Parathyroid adenoma (tissue), 2 donors: ENCODE measurements around the gene PTTG2.

Source experiments
- H2AFZ ChIP-seq: fragments of 300-600 bp; sonication (generic); one replicate; pipeline ENCODE4 v1.7.0; 2017; ENCODE audit warnings: antibody characterized with exemption, mild to moderate bottlenecking
- H3K27ac ChIP-seq: fragments of 300-600 bp; sonication (generic); one replicate; pipeline ENCODE4 v1.7.0; 2017
- H3K27me3 ChIP-seq: fragments of 300-600 bp; sonication (generic); one replicate; pipeline ENCODE4 v1.7.0; 2017; ENCODE audit warnings: low read length; ENCODE audit not compliant: control insufficient read depth, insufficient read depth
- H3K36me3 ChIP-seq: fragments of 300-600 bp; sonication (generic); one replicate; pipeline ENCODE4 v1.7.0; 2017; ENCODE audit warnings: low read length; ENCODE audit not compliant: control insufficient read depth, insufficient read depth
- H3K4me1 ChIP-seq: fragments of 300-600 bp; sonication (generic); one replicate; pipeline ENCODE4 v1.7.0; 2017; ENCODE audit warnings: control low read depth
- H3K4me2 ChIP-seq: fragments of 300-600 bp; sonication (generic); one replicate; pipeline ENCODE4 v1.7.0; 2017; ENCODE audit warnings: low read length
- H3K4me3 ChIP-seq: fragments of 300-600 bp; sonication (generic); one replicate; pipeline ENCODE4 v1.7.0; 2017; ENCODE audit warnings: low read depth, low read length
- H3K79me2 ChIP-seq: fragments of 300-600 bp; sonication (generic); one replicate; pipeline ENCODE4 v1.7.0; 2017; ENCODE audit warnings: control low read depth
- H3K9ac ChIP-seq: fragments of 300-600 bp; sonication (generic); one replicate; pipeline ENCODE4 v1.7.0; 2017; ENCODE audit warnings: mild to moderate bottlenecking
- H3K9me3 ChIP-seq: fragments of 300-600 bp; sonication (generic); one replicate; pipeline ENCODE4 v1.7.0; 2017; ENCODE audit warnings: low read length; ENCODE audit not compliant: control insufficient read depth
- CTCF ChIP-seq: fragments of 300-600 bp; sonication (generic); IDR thresholded peaks from one replicate; pipeline ENCODE4 v1.7.0; 2017; ENCODE audit warnings: antibody characterized with exemption, mild to moderate bottlenecking
- donor health status: primary hyperparathyroidism.

The PTTG2 gene

GRCh38 chr4:37924946-37925345 is 35.3 kb upstream of the PTTG2 start:
- no peaks in the 10 kb centered on the region for H3K79me2 ChIP-seq
- TF ChIP-seq CTCF = no peak
- H3K9me3 ChIP-seq = no peaks in the 10 kb centered on the region
- H3K4me2 ChIP-seq = no peak overlapping the region
- H3K27me3 ChIP-seq = no peaks in the 10 kb centered on the region
- H3K4me1 ChIP-seq = no peaks in the 10 kb centered on the region
- H2AFZ ChIP-seq = no peak overlapping the region
- H3K4me3 ChIP-seq = no peak overlapping the region
- no peaks in the 10 kb centered on the region for H3K36me3 ChIP-seq
- H3K27ac ChIP-seq = no peak overlapping the region
- H3K9ac ChIP-seq = no peak overlapping the region

- no peaks in the 10 kb centered on the region for H3K27me3 ChIP-seq
- no peak overlapping the region for H3K4me3 ChIP-seq
- no peak for TF ChIP-seq CTCF
- H3K79me2 ChIP-seq = no peaks in the 10 kb centered on the region
- no peak overlapping the region for H3K4me2 ChIP-seq
- H3K9ac ChIP-seq = no peak overlapping the region
- no peak overlapping the region for H3K27ac ChIP-seq
- H3K36me3 ChIP-seq = no peaks in the 10 kb centered on the region
- no peaks in the 10 kb centered on the region for H3K9me3 ChIP-seq
- no peak overlapping the region for H2AFZ ChIP-seq
- no peaks in the 10 kb centered on the region for H3K4me1 ChIP-seq
Observed at GRCh38 chr4:37927434-37927833, 32.8 kb upstream of the PTTG2 start.

GRCh38 chr4:37928426-37929416 is 31.5 kb upstream of the PTTG2 start:
- Histone ChIP-seq H3K36me3 (no peaks in the 10 kb centered on the region), H3K9ac (no peak overlapping the region), H3K4me1 (no peaks in the 10 kb centered on the region), H3K4me3 (no peak overlapping the region), H3K79me2 (no peaks in the 10 kb centered on the region), H3K27me3 (no peaks in the 10 kb centered on the region), H3K27ac (no peak overlapping the region), H2AFZ (no peak overlapping the region), H3K4me2 (no peak overlapping the region), H3K9me3 (no peaks in the 10 kb centered on the region)
- TF ChIP-seq CTCF = no peak

- no peak overlapping the region for H2AFZ ChIP-seq
- H3K27me3 ChIP-seq = no peaks in the 10 kb centered on the region
- H3K27ac ChIP-seq = no peak overlapping the region
- H3K9ac ChIP-seq = no peak overlapping the region
- H3K9me3 ChIP-seq = no peaks in the 10 kb centered on the region
- no peaks in the 10 kb centered on the region for H3K36me3 ChIP-seq
- no peak overlapping the region for H3K4me3 ChIP-seq
- TF ChIP-seq CTCF = no peak
- H3K79me2 ChIP-seq = no peaks in the 10 kb centered on the region
- no peaks in the 10 kb centered on the region for H3K4me1 ChIP-seq
- no peak overlapping the region for H3K4me2 ChIP-seq
Observed at GRCh38 chr4:37934096-37934495, 26.1 kb upstream of the PTTG2 start.

- H2AFZ ChIP-seq = no peak overlapping the region
- no peak overlapping the region for H3K4me3 ChIP-seq
- TF ChIP-seq CTCF = no peak
- no peaks in the 10 kb centered on the region for H3K79me2 ChIP-seq
- H3K9ac ChIP-seq = no peak overlapping the region
- H3K4me2 ChIP-seq = no peak overlapping the region
- H3K27me3 ChIP-seq = no peaks in the 10 kb centered on the region
- H3K9me3 ChIP-seq = no peaks in the 10 kb centered on the region
- no peaks in the 10 kb centered on the region for H3K4me1 ChIP-seq
- H3K27ac ChIP-seq = no peak overlapping the region
- no peaks in the 10 kb centered on the region for H3K36me3 ChIP-seq
Observed at GRCh38 chr4:37934609-37935008, 25.6 kb upstream of the PTTG2 start.
